ENCODE results near the gene ATXN3.

DNA sequence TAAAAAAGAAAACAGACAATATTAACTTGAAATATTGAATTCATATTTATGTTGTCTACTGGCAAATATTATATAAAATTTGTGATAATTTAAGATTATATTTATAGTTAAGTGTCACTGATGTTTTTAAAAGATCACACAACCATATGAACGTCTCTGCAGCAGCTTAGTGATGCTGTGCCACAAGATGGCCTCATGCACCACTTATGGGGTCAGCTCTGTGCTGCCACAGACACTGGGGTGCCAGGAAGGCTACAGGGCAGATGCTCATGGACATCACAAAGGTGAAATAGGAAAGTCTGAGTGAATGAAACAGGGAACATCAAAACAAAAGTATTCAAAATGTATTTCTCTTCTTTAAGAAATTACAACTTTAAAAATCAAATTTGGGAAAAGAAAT lies 13.1 kb downstream of the ATXN3 start:
- TF ChIP-seq, protein P1, sequence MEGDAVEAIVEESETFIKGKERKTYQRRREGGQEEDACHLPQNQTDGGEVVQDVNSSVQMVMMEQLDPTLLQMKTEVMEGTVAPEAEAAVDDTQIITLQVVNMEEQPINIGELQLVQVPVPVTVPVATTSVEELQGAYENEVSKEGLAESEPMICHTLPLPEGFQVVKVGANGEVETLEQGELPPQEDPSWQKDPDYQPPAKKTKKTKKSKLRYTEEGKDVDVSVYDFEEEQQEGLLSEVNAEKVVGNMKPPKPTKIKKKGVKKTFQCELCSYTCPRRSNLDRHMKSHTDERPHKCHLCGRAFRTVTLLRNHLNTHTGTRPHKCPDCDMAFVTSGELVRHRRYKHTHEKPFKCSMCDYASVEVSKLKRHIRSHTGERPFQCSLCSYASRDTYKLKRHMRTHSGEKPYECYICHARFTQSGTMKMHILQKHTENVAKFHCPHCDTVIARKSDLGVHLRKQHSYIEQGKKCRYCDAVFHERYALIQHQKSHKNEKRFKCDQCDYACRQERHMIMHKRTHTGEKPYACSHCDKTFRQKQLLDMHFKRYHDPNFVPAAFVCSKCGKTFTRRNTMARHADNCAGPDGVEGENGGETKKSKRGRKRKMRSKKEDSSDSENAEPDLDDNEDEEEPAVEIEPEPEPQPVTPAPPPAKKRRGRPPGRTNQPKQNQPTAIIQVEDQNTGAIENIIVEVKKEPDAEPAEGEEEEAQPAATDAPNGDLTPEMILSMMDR (conservative IDR thresholded peaks at IDR 0.05; ENCODE audit: low read length), result peak; percentile 49
- no peak for TF ChIP-seq EZH2phosphoT487 (IDR thresholded peaks at IDR 0.05; ENCODE audit: borderline replicate concordance)
